HG03066 (cell line): Measurements from ENCODE around the gene EFCAB11.

Experiments used
- ATAC-seq: cut with Tn5 transposase; IDR thresholded peaks from one replicate; pipeline ENCODE4 v1.9.1; 2021; ENCODE audit warnings: low read depth; ENCODE audit not compliant: unreplicated experiment

The EFCAB11 gene

GRCh38 chr14:89781046-89781445 is 173.5 kb downstream of the EFCAB11 start:
- no peak for ATAC-seq

GRCh38 chr14:89779707-89780106 is 174.8 kb downstream of the EFCAB11 start:
- no peak for ATAC-seq

GRCh38 chr14:89775946-89776345 is 178.6 kb downstream of the EFCAB11 start:
- no peak for ATAC-seq

GRCh38 chr14:89775151-89775550 is 179.4 kb downstream of the EFCAB11 start:
- no peak for ATAC-seq

GRCh38 chr14:89773644-89774316 is 180.8 kb downstream of the EFCAB11 start:
- ATAC-seq, result peak; percentile 79

- peak; percentile 50 for ATAC-seq
Measured at GRCh38 chr14:89773151-89773550, 181.4 kb downstream of the EFCAB11 start.

- no peak for ATAC-seq
Measured at GRCh38 chr14:89771251-89771650, 183.3 kb downstream of the EFCAB11 start.

- peak; percentile 74 for ATAC-seq
Measured at GRCh38 chr14:89767861-89768268, 186.7 kb downstream of the EFCAB11 start.

GRCh38 chr14:89767131-89767530 is 187.4 kb downstream of the EFCAB11 start:
- no peak for ATAC-seq

GRCh38 chr14:89765346-89765745 is 189.2 kb downstream of the EFCAB11 start:
- no peak for ATAC-seq

GRCh38 chr14:89760086-89760485 is 194.4 kb downstream of the EFCAB11 start:
- ATAC-seq, result no peak

- ATAC-seq, result no peak
Measured at GRCh38 chr14:89757313-89757939, 197.1 kb downstream of the EFCAB11 start.

- no peak for ATAC-seq
Measured at GRCh38 chr14:89755816-89756215, 198.7 kb downstream of the EFCAB11 start.

- ATAC-seq, result no peak
Measured at GRCh38 chr14:89753828-89754412, 200.6 kb downstream of the EFCAB11 start.

GRCh38 chr14:89750908-89751392 is 203.6 kb downstream of the EFCAB11 start:
- ATAC-seq, result no peak

- no peak for ATAC-seq
Measured at GRCh38 chr14:89750281-89750755, 204.2 kb downstream of the EFCAB11 start.

- no peak for ATAC-seq
Measured at GRCh38 chr14:89748004-89748403, 206.5 kb downstream of the EFCAB11 start.

GRCh38 chr14:89747126-89747525 is 207.4 kb downstream of the EFCAB11 start:
- ATAC-seq, result no peak

- no peak for ATAC-seq
Measured at GRCh38 chr14:89746654-89747053, 207.9 kb downstream of the EFCAB11 start.

- no peak for ATAC-seq
Measured at GRCh38 chr14:89746135-89746534, 208.4 kb downstream of the EFCAB11 start.
